Neural progenitor cell (in vitro differentiated cells): Measurements from ENCODE around the gene B3GNT9. TPM values are rescaled to one million over a fixed set of nuclear protein-coding genes. Genes with fewer than 3 reads are reported as not detected.
"Not testable (repeated sequence)": the region's sequence is repeated elsewhere in the genome, so short reads cannot be mapped to it uniquely, and the experiment has no call there.

Source experiments
- DNase-seq: peaks from one replicate; pipeline ENCODE4 v3.0.0-alpha.2; 2016; ENCODE audit warnings: low spot score
- H2AFZ ChIP-seq: fragments of 200-600 bp; sonication (generic); replicated peaks from 2 replicates; pipeline ENCODE4 v1.6.1; 2016; ENCODE audit warnings: antibody characterized with exemption
- H3F3A ChIP-seq: fragments of 200-600 bp; sonication (generic); 2 replicates; pipeline ENCODE4 v1.6.1; 2016; ENCODE audit warnings: antibody characterized with exemption, low read depth
- H3K27ac ChIP-seq: fragments of 200-600 bp; sonication (generic); 2 replicates; pipeline ENCODE4 v1.5.1; 2016; ENCODE audit warnings: mild to moderate bottlenecking
- H3K27me3 ChIP-seq: fragments of 200-600 bp; sonication (generic); 2 replicates; pipeline ENCODE4 v1.6.1; 2016; ENCODE audit warnings: mild to moderate bottlenecking, moderate library complexity
- H3K36me3 ChIP-seq: fragments of 200-600 bp; sonication (generic); 2 replicates; pipeline ENCODE4 v1.5.1; 2016
- H3K4me1 ChIP-seq: fragments of 200-600 bp; sonication (generic); 2 replicates; pipeline ENCODE4 v1.6.1; 2016; ENCODE audit warnings: mixed run types
- H3K4me2 ChIP-seq: fragments of 200-600 bp; sonication (generic); 2 replicates; pipeline ENCODE4 v1.6.1; 2016
- H3K4me3 ChIP-seq: fragments of 200-600 bp; sonication (generic); 2 replicates; pipeline ENCODE4 v1.5.1; 2016
- H3K79me2 ChIP-seq: fragments of 200-600 bp; sonication (generic); 2 replicates; pipeline ENCODE4 v1.6.1; 2016; ENCODE audit warnings: low read depth
- H3K9ac ChIP-seq: fragments of 200-600 bp; sonication (generic); 2 replicates; pipeline ENCODE4 v1.6.1; 2016
- H3K9me3 ChIP-seq: fragments of 200-600 bp; sonication (generic); 2 replicates; pipeline ENCODE4 v1.5.1; 2016; ENCODE audit warnings: low read depth
- H4K20me1 ChIP-seq: fragments of 200-600 bp; sonication (generic); 2 replicates; pipeline ENCODE4 v1.6.1; 2016; ENCODE audit warnings: low read depth
- H3K27ac Mint-ChIP-seq: 3 replicates; pipeline ENCODE4 v1.8.0; 2021; ENCODE audit warnings: mixed read lengths
- H3K27me3 Mint-ChIP-seq: 2 replicates; pipeline ENCODE4 v1.8.0; 2022; ENCODE audit warnings: low read depth, mild to moderate bottlenecking, inconsistent platforms, moderate library complexity, mixed read lengths; ENCODE audit not compliant: insufficient read depth
- H3K36me3 Mint-ChIP-seq: 3 replicates; pipeline ENCODE4 v1.8.0; 2021; ENCODE audit warnings: mixed read lengths
- H3K4me1 Mint-ChIP-seq: 3 replicates; pipeline ENCODE4 v1.8.0; 2021; ENCODE audit warnings: mixed read lengths
- H3K4me3 Mint-ChIP-seq: 3 replicates; pipeline ENCODE4 v1.8.0; 2021; ENCODE audit warnings: mild to moderate bottlenecking, moderate library complexity, mixed read lengths
- H3K9me3 Mint-ChIP-seq: 3 replicates; pipeline ENCODE4 v1.8.0; 2020; ENCODE audit warnings: mixed read lengths
- EZH2 ChIP-seq: fragments of 200-600 bp; sonication (generic); IDR thresholded peaks from 2 replicates; pipeline ENCODE4 v1.6.1; 2017; ENCODE audit warnings: antibody characterized with exemption, mild to moderate bottlenecking, moderate library complexity
- EZH2phosphoT487 ChIP-seq: fragments of 200-600 bp; sonication (generic); IDR thresholded peaks from 2 replicates; pipeline ENCODE4 v1.6.1; 2017; ENCODE audit warnings: antibody characterized with exemption
- total RNA-seq: library from RNA; depleted of rRNA; stranded (reverse); fragments of >200 nt; gene quantifications from 2 replicates; pipeline ENCODE4 v1.2.3, GENCODE V29; 2015; ENCODE audit warnings: low replicate concordance
- TF ChIP-seq, protein P1 (sequence below): fragments of 200-600 bp; sonication (generic); IDR thresholded peaks from 2 replicates; pipeline ENCODE4 v1.5.1; 2017; ENCODE audit warnings: antibody characterized with exemption, mild to moderate bottlenecking

B3GNT9 gene
- total RNA-seq, 1 donor from 2014 or later = 2.6 TPM

DNA sequence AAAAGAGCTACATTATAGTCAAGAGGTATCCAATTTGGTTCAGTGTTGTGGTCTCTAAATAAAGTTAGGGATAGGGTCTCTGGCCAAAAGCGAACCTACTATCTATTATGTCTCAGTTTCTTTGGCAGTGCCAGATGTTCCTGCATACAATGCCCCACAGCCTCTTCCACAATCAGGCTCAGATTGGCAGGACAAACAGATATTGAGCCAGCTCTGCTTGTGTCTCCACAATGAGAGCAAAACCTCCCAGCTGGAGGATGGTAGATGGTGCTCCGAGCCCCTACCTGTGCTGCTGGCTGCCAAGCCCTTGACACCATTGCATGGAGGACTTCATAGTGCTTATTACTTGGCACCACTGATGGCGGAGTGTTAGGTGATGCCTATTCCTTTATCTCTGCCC lies 21.4 kb downstream of the B3GNT9 start:
- H3K4me1 ChIP-seq = no peaks in the 10 kb centered on the region
- TF ChIP-seq EZH2 = no peak
- TF ChIP-seq EZH2phosphoT487 = no peak
- TF ChIP-seq, protein P1, sequence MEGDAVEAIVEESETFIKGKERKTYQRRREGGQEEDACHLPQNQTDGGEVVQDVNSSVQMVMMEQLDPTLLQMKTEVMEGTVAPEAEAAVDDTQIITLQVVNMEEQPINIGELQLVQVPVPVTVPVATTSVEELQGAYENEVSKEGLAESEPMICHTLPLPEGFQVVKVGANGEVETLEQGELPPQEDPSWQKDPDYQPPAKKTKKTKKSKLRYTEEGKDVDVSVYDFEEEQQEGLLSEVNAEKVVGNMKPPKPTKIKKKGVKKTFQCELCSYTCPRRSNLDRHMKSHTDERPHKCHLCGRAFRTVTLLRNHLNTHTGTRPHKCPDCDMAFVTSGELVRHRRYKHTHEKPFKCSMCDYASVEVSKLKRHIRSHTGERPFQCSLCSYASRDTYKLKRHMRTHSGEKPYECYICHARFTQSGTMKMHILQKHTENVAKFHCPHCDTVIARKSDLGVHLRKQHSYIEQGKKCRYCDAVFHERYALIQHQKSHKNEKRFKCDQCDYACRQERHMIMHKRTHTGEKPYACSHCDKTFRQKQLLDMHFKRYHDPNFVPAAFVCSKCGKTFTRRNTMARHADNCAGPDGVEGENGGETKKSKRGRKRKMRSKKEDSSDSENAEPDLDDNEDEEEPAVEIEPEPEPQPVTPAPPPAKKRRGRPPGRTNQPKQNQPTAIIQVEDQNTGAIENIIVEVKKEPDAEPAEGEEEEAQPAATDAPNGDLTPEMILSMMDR = no peak
- H3K4me2 ChIP-seq = no peak overlapping the region
- no peaks in the 10 kb centered on the region for H3K4me1 Mint-ChIP-seq
- H3K27me3 Mint-ChIP-seq = no peaks in the 10 kb centered on the region
- H3K9me3 Mint-ChIP-seq = no peaks in the 10 kb centered on the region
- H2AFZ ChIP-seq = no peak overlapping the region
- no peaks in the 10 kb centered on the region for H3K79me2 ChIP-seq
- no peak overlapping the region for H3K9ac ChIP-seq
- H3K36me3 ChIP-seq = no peaks in the 10 kb centered on the region
- no peak for DNase-seq
- H4K20me1 ChIP-seq = no peaks in the 10 kb centered on the region
- no peaks in the 10 kb centered on the region for H3K27me3 ChIP-seq
- H3K4me3 ChIP-seq = no peak overlapping the region
- H3K9me3 ChIP-seq = no peaks in the 10 kb centered on the region
- no peaks in the 10 kb centered on the region for H3F3A ChIP-seq
- no peak overlapping the region for H3K4me3 Mint-ChIP-seq
- H3K27ac ChIP-seq = no peak overlapping the region
- no peak overlapping the region for H3K27ac Mint-ChIP-seq
- H3K36me3 Mint-ChIP-seq = peaks cover 11% of the 10 kb centered on the region

DNA sequence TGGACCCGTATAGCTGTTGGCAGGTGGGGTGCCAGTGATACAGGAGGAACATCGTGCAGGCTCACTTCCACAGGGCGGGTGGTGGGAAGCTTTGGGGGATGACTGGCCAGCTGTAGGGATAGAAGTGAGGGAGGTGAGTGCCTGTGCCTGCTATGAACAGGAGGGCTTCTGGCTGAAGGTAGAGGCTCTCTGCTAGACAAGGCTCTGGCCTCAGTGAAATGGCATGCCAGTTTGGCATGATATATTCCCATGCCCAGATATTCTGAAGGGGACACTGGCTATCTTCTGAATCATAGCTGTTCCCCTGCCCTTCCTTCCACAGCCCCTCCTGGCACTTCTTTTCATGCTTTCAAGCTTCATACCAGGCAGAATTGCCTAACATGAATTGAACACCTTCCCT lies 21.9 kb downstream of the B3GNT9 start:
- no peak overlapping the region for H3K27ac ChIP-seq
- Mint-ChIP-seq H3K27me3 (no peaks in the 10 kb centered on the region), H3K36me3 (peaks cover 11% of the 10 kb centered on the region), H3K4me3 (no peak overlapping the region), H3K4me1 (no peaks in the 10 kb centered on the region), H3K27ac (no peak overlapping the region), H3K9me3 (no peaks in the 10 kb centered on the region)
- no peaks in the 10 kb centered on the region for H3K4me1 ChIP-seq
- DNase-seq = no peak
- H3K27me3 ChIP-seq = no peaks in the 10 kb centered on the region
- TF ChIP-seq EZH2phosphoT487 = no peak
- TF ChIP-seq EZH2 = no peak
- TF ChIP-seq, protein P1 = no peak
- H3K36me3 ChIP-seq = no peaks in the 10 kb centered on the region
- H3K9me3 ChIP-seq = no peaks in the 10 kb centered on the region
- no peak overlapping the region for H3K4me3 ChIP-seq
- H2AFZ ChIP-seq = no peak overlapping the region
- H3K79me2 ChIP-seq = no peaks in the 10 kb centered on the region
- H3F3A ChIP-seq = no peaks in the 10 kb centered on the region
- no peak overlapping the region for H3K4me2 ChIP-seq
- no peak overlapping the region for H3K9ac ChIP-seq
- H4K20me1 ChIP-seq = no peaks in the 10 kb centered on the region

DNA sequence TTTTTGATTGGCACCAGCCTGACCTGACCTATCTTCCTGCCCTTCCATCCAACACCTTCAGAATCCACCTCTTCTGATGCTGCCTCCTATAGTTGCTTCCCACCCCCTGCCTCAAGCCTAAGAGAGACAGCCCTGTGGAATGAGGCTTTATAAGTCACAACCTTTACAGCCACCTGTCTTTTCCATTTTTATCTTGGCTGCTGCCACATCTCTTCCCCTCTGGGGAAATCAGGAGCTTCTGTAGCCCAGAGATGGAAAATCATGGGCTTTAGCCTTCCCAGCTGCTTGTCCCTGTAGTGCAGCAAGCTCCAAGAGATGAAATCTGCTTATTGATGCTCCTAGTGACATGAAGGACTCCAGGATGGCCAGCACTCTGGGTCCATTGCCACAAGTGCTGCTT lies 22.4 kb downstream of the B3GNT9 start:
- Mint-ChIP-seq H3K27ac (no peak overlapping the region), H3K4me3 (no peak overlapping the region), H3K9me3 (no peaks in the 10 kb centered on the region), H3K27me3 (no peaks in the 10 kb centered on the region), H3K36me3 (peaks cover 14% of the 10 kb centered on the region), H3K4me1 (no peaks in the 10 kb centered on the region)
- Histone ChIP-seq H3K27me3 (no peaks in the 10 kb centered on the region), H3K4me1 (no peaks in the 10 kb centered on the region), H3K79me2 (no peaks in the 10 kb centered on the region), H3K27ac (no peak overlapping the region), H4K20me1 (no peaks in the 10 kb centered on the region), H3F3A (no peaks in the 10 kb centered on the region), H3K4me3 (no peak overlapping the region), H2AFZ (no peak overlapping the region), H3K9ac (no peak overlapping the region), H3K9me3 (no peaks in the 10 kb centered on the region), H3K36me3 (no peaks in the 10 kb centered on the region), H3K4me2 (no peak overlapping the region)
- no peak for TF ChIP-seq EZH2phosphoT487
- TF ChIP-seq, protein P1 = no peak
- no peak for TF ChIP-seq EZH2
- DNase-seq = no peak

DNA sequence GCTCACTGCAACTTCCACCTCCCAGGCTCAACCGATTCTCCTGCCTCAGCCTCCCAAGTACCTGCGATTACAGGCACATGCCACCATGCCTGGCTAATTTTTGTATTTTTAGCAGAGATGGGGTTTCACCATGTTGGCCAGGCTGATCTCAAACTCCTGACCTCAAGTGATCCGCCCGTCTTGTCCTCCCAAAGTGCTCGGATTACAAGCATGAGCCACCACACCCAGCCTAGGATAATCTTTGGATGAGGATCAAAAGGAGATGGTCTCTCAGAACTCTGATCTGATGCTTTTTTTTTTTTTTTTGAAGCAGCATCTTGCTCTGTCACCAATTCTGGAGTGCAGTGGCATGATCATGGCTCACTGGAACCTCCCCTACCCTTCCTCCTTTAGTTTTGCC lies 28.0 kb downstream of the B3GNT9 start:
- H4K20me1 ChIP-seq, H3K36me3 ChIP-seq, H3K4me3 Mint-ChIP-seq, DNase-seq, H3K9me3 Mint-ChIP-seq, H3K27me3 ChIP-seq, H3K27ac ChIP-seq, H3K9ac ChIP-seq, H2AFZ ChIP-seq, H3K4me1 Mint-ChIP-seq, H3K4me1 ChIP-seq, H3F3A ChIP-seq, H3K4me3 ChIP-seq, H3K36me3 Mint-ChIP-seq, H3K79me2 ChIP-seq, H3K27ac Mint-ChIP-seq, H3K9me3 ChIP-seq, H3K27me3 Mint-ChIP-seq, H3K4me2 ChIP-seq: not testable (repeated sequence)
